OCI-LY7 (cell line): ENCODE measurements around the gene TMEM97. TPM values are rescaled to one million over a fixed set of nuclear protein-coding genes. Genes with fewer than 3 reads are reported as not detected.

ENCODE experiments used
- BruUV-seq: library from RNA; stranded (reverse); fragments of 400-500 nt; replicated peaks from 2 replicates; lab custom pipeline; 2021; lab: Mats Ljungman, UMichigan
- CTCF ChIA-PET: fragments of 300-600 bp; sonication (Branson Sonifier 250); formaldehyde crosslinking; loops from one replicate; lab custom pipeline; 2022; ENCODE audit warnings: antibody characterized with exemption; ENCODE audit not compliant: unreplicated experiment; lab: Charles Lee
- POLR2A ChIA-PET: fragments of 300-600 bp; sonication (Branson Sonifier 250); formaldehyde crosslinking; loops from one replicate; lab custom pipeline; 2022; ENCODE audit warnings: antibody characterized with exemption; lab: Charles Lee
- DNase-seq: peaks from one replicate; pipeline ENCODE4 v3.0.0-alpha.2; 2015; ENCODE audit warnings: low spot score
- H2AFZ ChIP-seq: fragments of 200-600 bp; sonication (generic), shearing (Covaris generic); 2 replicates; pipeline ENCODE4 v1.6.1; 2014; ENCODE audit warnings: mild to moderate bottlenecking, antibody characterized with exemption, low read length, moderate library complexity
- H3K27ac ChIP-seq: fragments of 200-600 bp; sonication (generic); 2 replicates; pipeline ENCODE4 v1.5.1; 2014; ENCODE audit warnings: mixed run types, low read depth, mild to moderate bottlenecking, moderate library complexity, low read length, inconsistent platforms; ENCODE audit not compliant: poor library complexity, severe bottlenecking
- H3K36me3 ChIP-seq: fragments of 200-600 bp; sonication (generic); 2 replicates; pipeline ENCODE4 v1.6.1; 2014; ENCODE audit warnings: mild to moderate bottlenecking, antibody characterized with exemption, low read length, moderate library complexity, mixed read lengths; ENCODE audit not compliant: insufficient read depth
- H3K4me1 ChIP-seq: fragments of 200-600 bp; sonication (generic); 2 replicates; pipeline ENCODE4 v1.5.1; 2014; ENCODE audit warnings: mild to moderate bottlenecking, low read length; ENCODE audit not compliant: insufficient read depth, poor library complexity, severe bottlenecking
- H3K4me2 ChIP-seq: fragments of 200-600 bp; sonication (generic); 2 replicates; pipeline ENCODE4 v1.6.1; 2014; ENCODE audit warnings: mild to moderate bottlenecking, low read length
- H3K4me3 ChIP-seq: fragments of 200-600 bp; sonication (generic); 2 replicates; pipeline ENCODE4 v1.5.1; 2014; ENCODE audit warnings: mild to moderate bottlenecking, low read depth, low read length; ENCODE audit not compliant: poor library complexity, severe bottlenecking
- H3K79me2 ChIP-seq: fragments of 200-600 bp; sonication (generic); 2 replicates; pipeline ENCODE4 v1.6.1; 2016; ENCODE audit warnings: low read depth, mild to moderate bottlenecking, low read length, moderate library complexity, mixed read lengths; ENCODE audit not compliant: insufficient read depth
- H3K9me2 ChIP-seq: fragments of 200-600 bp; sonication (generic); 2 replicates; pipeline ENCODE4 v1.6.1; 2016; ENCODE audit warnings: mild to moderate bottlenecking, low read length, mixed read lengths; ENCODE audit not compliant: insufficient read depth
- H3K9me3 ChIP-seq: fragments of 200-600 bp; sonication (generic); 2 replicates; pipeline ENCODE4 v1.6.1; 2014; ENCODE audit warnings: mild to moderate bottlenecking, mixed run types, low read length, mixed read lengths
- H4K20me1 ChIP-seq: fragments of 200-600 bp; sonication (generic); 2 replicates; pipeline ENCODE4 v1.6.1; 2014; ENCODE audit warnings: mild to moderate bottlenecking, antibody characterized with exemption, low read length, moderate library complexity, mixed read lengths; ENCODE audit not compliant: insufficient read depth
- EZH2phosphoT487 ChIP-seq: fragments of 200-600 bp; sonication (generic); IDR thresholded peaks from 2 replicates; pipeline ENCODE4 v1.6.1; 2018; ENCODE audit warnings: low read depth, borderline replicate concordance, mild to moderate bottlenecking, mixed run types, antibody characterized with exemption, low read length, moderate library complexity, mixed read lengths
- intact Hi-C: fragments of 100-400 bp; cut with micrococcal nuclease; formaldehyde crosslinking; loops from one replicate; pipeline ENCODE4 v1.10.0; 2022; ENCODE audit not compliant: unreplicated experiment
- total RNA-seq, 2 experiments: library from RNA; depleted of rRNA in 1 of 2; stranded (reverse); fragments of >200 nt in 1 of 2; shearing (Covaris generic) in 1 of 2; gene quantifications; 2 replicates each; pipeline ENCODE4 v1.2.3, GENCODE V29; 2014 to 2022
- TF ChIP-seq, protein P1 (sequence below): fragments of 200-600 bp; sonication (generic); conservative IDR thresholded peaks from 2 replicates; pipeline ENCODE4 v1.5.1; 2014; ENCODE audit warnings: mild to moderate bottlenecking, antibody characterized with exemption, low read length, moderate library complexity, mixed read lengths

TMEM97 gene
- total RNA-seq, 2 experiments from 2014 or later: 65.7 to 69.6 TPM

DNA sequence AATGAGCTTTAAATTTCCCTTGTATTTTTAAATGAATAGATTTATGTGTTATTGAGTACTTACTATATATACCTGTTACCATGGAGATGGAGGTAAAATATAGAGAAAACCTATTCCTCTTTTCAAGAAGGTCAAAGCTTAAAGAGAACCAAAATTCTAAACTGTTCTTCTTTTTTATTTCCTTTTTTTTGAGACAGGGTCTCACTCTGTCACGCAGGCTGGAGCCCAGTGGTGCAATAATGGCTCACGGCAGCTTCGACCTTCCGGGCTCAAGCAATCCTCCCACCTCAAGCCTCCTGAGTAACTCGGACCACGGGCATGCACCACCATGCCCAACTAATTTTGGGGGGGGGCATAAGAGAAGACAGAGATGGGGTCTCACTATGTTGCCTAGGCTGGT, 25.0 kb upstream of the TMEM97 start:
- H2AFZ ChIP-seq: no peak overlapping the region
- H3K4me2 ChIP-seq: no peak overlapping the region
- H4K20me1 ChIP-seq: no peaks in the 10 kb centered on the region
- ChIA-PET CTCF (no interaction called here), POLR2A (interaction anchor here (1.0 to 1.2 kb wide), 2 partner anchors 10 to 15 kb away, joined by 3 read pairs; no protein-coding TSS in a partner anchor)
- no peaks in the 10 kb centered on the region for H3K9me3 ChIP-seq
- intact Hi-C loops: no loop called here
- H3K4me1 ChIP-seq: no peaks in the 10 kb centered on the region
- no peaks in the 10 kb centered on the region for H3K36me3 ChIP-seq
- TF ChIP-seq, protein P1, sequence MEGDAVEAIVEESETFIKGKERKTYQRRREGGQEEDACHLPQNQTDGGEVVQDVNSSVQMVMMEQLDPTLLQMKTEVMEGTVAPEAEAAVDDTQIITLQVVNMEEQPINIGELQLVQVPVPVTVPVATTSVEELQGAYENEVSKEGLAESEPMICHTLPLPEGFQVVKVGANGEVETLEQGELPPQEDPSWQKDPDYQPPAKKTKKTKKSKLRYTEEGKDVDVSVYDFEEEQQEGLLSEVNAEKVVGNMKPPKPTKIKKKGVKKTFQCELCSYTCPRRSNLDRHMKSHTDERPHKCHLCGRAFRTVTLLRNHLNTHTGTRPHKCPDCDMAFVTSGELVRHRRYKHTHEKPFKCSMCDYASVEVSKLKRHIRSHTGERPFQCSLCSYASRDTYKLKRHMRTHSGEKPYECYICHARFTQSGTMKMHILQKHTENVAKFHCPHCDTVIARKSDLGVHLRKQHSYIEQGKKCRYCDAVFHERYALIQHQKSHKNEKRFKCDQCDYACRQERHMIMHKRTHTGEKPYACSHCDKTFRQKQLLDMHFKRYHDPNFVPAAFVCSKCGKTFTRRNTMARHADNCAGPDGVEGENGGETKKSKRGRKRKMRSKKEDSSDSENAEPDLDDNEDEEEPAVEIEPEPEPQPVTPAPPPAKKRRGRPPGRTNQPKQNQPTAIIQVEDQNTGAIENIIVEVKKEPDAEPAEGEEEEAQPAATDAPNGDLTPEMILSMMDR: no peak
- TF ChIP-seq EZH2phosphoT487: no peak
- no peaks in the 10 kb centered on the region for H3K9me2 ChIP-seq
- no peaks in the 10 kb centered on the region for H3K79me2 ChIP-seq
- BruUV-seq: no TSS peak
- no peak overlapping the region for H3K27ac ChIP-seq
- no peak for DNase-seq
- no peak overlapping the region for H3K4me3 ChIP-seq

DNA sequence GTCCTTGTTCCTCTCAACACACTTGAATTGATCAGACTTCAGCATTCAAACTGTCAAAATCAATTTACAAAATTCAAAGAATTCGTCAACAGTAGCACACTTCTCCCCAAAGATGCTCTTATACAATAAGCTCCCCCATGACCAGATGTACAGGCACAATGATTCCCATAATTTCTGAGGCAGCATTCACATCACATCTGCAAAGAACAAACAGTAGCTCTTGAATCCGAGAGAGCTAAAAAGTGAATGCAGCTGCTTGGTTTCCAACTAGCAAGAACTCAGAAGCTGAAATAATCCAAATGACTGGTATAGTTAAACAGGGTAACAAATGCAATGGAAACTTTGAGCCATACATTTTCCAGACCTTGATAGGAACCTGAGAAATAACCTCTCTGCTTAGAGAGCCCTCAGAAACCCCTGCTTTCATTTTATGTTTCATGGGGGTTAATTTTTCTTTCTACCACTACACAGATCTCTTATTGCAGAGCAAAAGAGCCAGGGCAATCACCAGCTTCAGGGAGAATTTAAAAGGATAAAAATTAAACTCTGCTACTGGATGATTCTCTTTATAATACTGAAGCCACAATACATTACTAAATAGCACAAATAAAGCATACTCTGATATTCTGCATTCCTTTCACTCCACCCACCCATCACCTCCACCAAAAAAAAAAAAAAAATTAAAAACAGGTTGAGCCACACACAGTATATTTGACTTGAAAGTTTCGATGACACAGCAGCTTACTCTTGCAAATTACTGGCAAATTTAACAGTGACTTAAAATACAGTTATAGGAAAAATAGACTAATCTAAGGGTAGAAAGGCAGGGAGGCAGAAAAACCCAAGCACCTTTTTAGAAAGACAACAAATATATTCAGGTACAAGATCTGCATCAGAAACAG, 23.1 kb upstream of the TMEM97 start:
- H3K4me2 ChIP-seq: no peak overlapping the region
- H4K20me1 ChIP-seq: no peaks in the 10 kb centered on the region
- H3K79me2 ChIP-seq: no peaks in the 10 kb centered on the region
- no peaks in the 10 kb centered on the region for H3K36me3 ChIP-seq
- H3K4me1 ChIP-seq: no peaks in the 10 kb centered on the region
- H3K4me3 ChIP-seq: no peak overlapping the region
- TF ChIP-seq EZH2phosphoT487: no peak
- TF ChIP-seq, protein P1: no peak
- ChIA-PET CTCF (no interaction called here), POLR2A (interaction anchor here (1.0 kb wide), 1 partner anchor 34 kb away, joined by 3 read pairs; no protein-coding TSS in a partner anchor)
- BruUV-seq: no TSS peak
- no peaks in the 10 kb centered on the region for H3K9me2 ChIP-seq
- no peak overlapping the region for H2AFZ ChIP-seq
- DNase-seq: no peak
- no peak overlapping the region for H3K27ac ChIP-seq
- intact Hi-C loops: no loop called here
- H3K9me3 ChIP-seq: no peaks in the 10 kb centered on the region

DNA sequence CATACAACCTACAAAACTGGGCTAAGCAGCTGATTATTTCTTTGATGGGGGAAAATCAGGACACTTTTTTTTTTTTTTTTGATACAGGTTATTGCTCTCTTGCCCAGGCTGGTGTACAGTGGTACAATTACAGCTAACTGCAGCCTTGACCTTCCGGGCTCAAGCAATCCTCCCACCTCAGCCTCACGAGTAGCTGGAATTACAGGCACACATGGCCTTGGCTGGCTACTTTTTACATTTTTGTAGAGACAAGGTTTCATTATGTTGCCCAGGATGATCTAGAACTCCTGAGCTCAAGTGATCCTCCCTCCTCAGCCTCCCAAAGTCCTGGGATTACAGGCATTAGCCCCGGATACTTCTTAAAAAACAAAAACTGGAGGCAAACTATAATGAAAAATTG, 20.6 kb upstream of the TMEM97 start:
- H2AFZ ChIP-seq: no peak overlapping the region
- ChIA-PET POLR2A (interaction anchor here (0.7 kb wide), 1 partner anchor 38 kb away, joined by 3 read pairs; no protein-coding TSS in a partner anchor), CTCF (no interaction called here)
- no peaks in the 10 kb centered on the region for H3K9me2 ChIP-seq
- H3K27ac ChIP-seq: no peak overlapping the region
- H3K9me3 ChIP-seq: no peaks in the 10 kb centered on the region
- no TSS peak for BruUV-seq
- no peak overlapping the region for H3K4me3 ChIP-seq
- no peak for DNase-seq
- H3K4me2 ChIP-seq: no peak overlapping the region
- H3K36me3 ChIP-seq: no peaks in the 10 kb centered on the region
- H3K4me1 ChIP-seq: no peaks in the 10 kb centered on the region
- H3K79me2 ChIP-seq: no peaks in the 10 kb centered on the region
- no peaks in the 10 kb centered on the region for H4K20me1 ChIP-seq
- intact Hi-C loops: no loop called here
- TF ChIP-seq, protein P1: no peak
- no peak for TF ChIP-seq EZH2phosphoT487
